Osteoblast (primary cell): ENCODE data around the gene ZNF22. TPM values are rescaled to one million over a fixed set of nuclear protein-coding genes. Genes with fewer than 3 reads are reported as not detected.

Experiments used
- DNase-seq: peaks from one replicate; pipeline ENCODE4 v3.0.0; 2011; ENCODE audit warnings: low spot score, mixed read lengths; ENCODE audit not compliant: insufficient read length; ENCODE audit errors: missing footprints
- H2AFZ ChIP-seq: 2 replicates; pipeline ENCODE4 v1.6.0; 2011; ENCODE audit warnings: mild to moderate bottlenecking, low read length
- H3K27ac ChIP-seq: 2 replicates; pipeline ENCODE4 v1.5.1; 2011; ENCODE audit warnings: mild to moderate bottlenecking, low read depth, low read length, moderate library complexity
- H3K27me3 ChIP-seq: 2 replicates; pipeline ENCODE4 v1.6.0; 2012; ENCODE audit warnings: mild to moderate bottlenecking, control low read depth, inconsistent platforms, low read length, moderate library complexity; ENCODE audit not compliant: insufficient read depth
- H3K36me3 ChIP-seq: 2 replicates; pipeline ENCODE4 v1.5.1; 2011; ENCODE audit warnings: mild to moderate bottlenecking, low read length, control low read depth, moderate library complexity; ENCODE audit not compliant: insufficient read depth
- H3K4me1 ChIP-seq: 2 replicates; pipeline ENCODE4 v1.5.1; 2011; ENCODE audit warnings: mild to moderate bottlenecking, low read length, control low read depth, moderate library complexity; ENCODE audit not compliant: insufficient read depth
- H3K4me2 ChIP-seq: 2 replicates; pipeline ENCODE4 v1.6.0; 2011; ENCODE audit warnings: mild to moderate bottlenecking, low read length; ENCODE audit not compliant: insufficient read depth
- H3K4me3 ChIP-seq: fragments of 200-600 bp; sonication (generic); 3 replicates; pipeline ENCODE4 v1.5.1; 2012; ENCODE audit warnings: mild to moderate bottlenecking, low read length, inconsistent platforms; ENCODE audit not compliant: insufficient read depth
- H3K79me2 ChIP-seq: 2 replicates; pipeline ENCODE4 v1.6.0; 2012; ENCODE audit warnings: mild to moderate bottlenecking, low read length, control low read depth, inconsistent platforms; ENCODE audit not compliant: insufficient read depth
- H3K9me3 ChIP-seq: 2 replicates; pipeline ENCODE4 v1.5.1; 2011; ENCODE audit warnings: low read depth, low read length, control low read depth
- H4K20me1 ChIP-seq: 2 replicates; pipeline ENCODE4 v1.6.0; 2012; ENCODE audit warnings: mild to moderate bottlenecking, low read length, control low read depth; ENCODE audit not compliant: insufficient read depth
- total RNA-seq: library from RNA; depleted of rRNA; stranded (reverse); fragments of >200 nt; gene quantifications from 2 replicates; pipeline ENCODE4 v1.2.3, GENCODE V29; 2012
- TF ChIP-seq, protein P1 (sequence below): IDR thresholded peaks from 2 replicates; pipeline ENCODE4 v1.5.1; 2011; ENCODE audit warnings: mild to moderate bottlenecking, low read depth, low read length, moderate library complexity; ENCODE audit errors: extremely low read depth

The ZNF22 gene
- total RNA-seq, 1 donor: 13.8 TPM

DNA sequence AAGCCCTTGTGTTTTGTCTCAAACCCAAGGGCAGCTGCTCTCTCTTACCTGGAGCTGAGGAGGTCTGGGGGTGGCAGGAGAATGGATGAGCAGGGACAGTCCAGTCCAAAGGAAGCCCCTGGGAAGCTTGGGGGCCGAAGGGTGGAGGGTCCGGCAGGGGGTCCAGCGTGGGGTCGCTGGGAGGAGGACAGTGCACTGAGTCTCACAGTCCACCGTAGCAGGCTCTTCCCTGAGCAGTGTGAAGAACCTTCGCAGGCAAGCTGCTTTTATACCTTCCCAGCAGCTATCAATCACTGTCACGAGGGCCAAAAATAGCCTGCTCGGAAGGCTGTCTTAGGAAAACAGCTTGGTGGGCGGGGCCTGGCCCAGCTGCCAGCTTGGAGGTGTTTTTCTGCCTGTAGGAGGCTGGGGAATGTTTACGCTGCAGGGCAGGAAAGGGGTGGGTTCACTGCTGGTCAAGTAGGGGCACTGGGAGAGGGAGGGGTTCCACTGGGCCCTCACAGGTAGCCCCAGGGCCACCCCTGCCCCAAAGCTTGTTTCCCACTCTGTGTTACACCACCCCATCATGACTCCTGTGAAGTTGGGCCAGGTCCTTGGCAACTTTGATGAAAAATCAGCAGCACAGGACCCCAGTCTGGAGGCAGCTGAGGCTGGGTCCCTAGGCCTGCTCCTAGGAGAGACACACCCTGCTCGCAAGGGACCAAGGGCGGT, 22.0 kb upstream of the ZNF22 start, which contains the start of gene DEPP1:
Gene DEPP1, minus strand, starts transcription at position 240 of the 711 bp plus-strand sequence. CDS start 779 bp downstream, outside the sequence.
- H3K79me2 ChIP-seq: peaks cover 18% of the 10 kb centered on the region
- H2AFZ ChIP-seq: peak within 1 kb of the TSS; percentile 73
- H3K27ac ChIP-seq: peak within 1 kb of the TSS; percentile 71

DNA sequence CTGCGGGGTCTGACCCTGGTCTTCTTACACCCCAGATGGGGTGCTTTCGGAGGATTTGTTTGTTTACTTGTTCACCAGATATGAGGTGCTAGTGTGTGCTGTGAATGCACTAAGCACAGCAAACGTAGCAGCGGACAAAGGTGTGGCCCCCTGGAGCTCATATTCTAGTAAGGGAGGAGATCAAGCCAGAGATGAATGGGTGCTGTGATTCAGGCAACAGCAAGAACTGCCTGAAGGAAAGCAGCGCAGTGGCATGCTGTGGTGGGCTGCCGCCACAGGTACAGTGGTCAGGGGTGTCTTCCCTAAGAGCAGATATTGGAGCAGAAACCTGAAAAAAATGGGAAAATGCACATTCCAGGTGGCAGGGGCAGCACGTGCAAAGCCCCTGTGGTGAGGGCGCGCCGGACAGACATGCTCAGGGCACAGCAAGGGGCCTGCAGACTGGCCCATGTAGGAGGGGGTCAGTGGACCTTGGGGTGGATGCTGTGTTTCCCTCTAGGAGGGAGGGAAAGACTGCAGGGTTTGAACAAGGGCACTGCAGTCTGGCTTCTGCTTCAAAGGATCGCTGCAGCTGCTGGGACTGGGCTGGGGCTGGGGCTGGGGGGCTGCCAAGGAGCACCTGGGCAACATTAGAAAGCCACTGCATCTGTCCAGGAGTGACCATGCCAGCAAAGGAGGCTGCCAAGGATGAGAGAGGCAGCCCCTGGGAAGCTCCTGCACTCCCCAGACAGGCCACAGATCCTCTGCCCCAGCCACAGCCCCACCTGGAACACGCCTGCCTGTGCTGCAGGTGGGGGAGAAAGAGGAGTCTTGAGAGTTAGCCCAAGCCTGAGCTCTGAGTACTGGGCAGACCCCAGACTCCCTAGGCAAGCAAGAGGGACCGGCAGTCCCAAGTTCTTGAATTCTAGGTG, 21.2 kb upstream of the ZNF22 start:
- Histone ChIP-seq H3K27ac (peak overlapping the region; percentile 94), H2AFZ (peak overlapping the region; percentile 73), H3K9me3 (no peaks in the 10 kb centered on the region), H3K79me2 (peaks cover 18% of the 10 kb centered on the region), H3K4me1 (peaks cover 74% of the 10 kb centered on the region), H3K4me3 (peak overlapping the region; percentile 75), H3K36me3 (no peaks in the 10 kb centered on the region), H4K20me1 (no peaks in the 10 kb centered on the region), H3K27me3 (no peaks in the 10 kb centered on the region), H3K4me2 (peak overlapping the region; percentile 92)
- no peak for DNase-seq
- TF ChIP-seq, protein P1, sequence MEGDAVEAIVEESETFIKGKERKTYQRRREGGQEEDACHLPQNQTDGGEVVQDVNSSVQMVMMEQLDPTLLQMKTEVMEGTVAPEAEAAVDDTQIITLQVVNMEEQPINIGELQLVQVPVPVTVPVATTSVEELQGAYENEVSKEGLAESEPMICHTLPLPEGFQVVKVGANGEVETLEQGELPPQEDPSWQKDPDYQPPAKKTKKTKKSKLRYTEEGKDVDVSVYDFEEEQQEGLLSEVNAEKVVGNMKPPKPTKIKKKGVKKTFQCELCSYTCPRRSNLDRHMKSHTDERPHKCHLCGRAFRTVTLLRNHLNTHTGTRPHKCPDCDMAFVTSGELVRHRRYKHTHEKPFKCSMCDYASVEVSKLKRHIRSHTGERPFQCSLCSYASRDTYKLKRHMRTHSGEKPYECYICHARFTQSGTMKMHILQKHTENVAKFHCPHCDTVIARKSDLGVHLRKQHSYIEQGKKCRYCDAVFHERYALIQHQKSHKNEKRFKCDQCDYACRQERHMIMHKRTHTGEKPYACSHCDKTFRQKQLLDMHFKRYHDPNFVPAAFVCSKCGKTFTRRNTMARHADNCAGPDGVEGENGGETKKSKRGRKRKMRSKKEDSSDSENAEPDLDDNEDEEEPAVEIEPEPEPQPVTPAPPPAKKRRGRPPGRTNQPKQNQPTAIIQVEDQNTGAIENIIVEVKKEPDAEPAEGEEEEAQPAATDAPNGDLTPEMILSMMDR: no peak

More for the DNA sequence above, 22.0 kb upstream of the ZNF22 start, which contains the start of gene DEPP1:
- Histone ChIP-seq H3K4me2 (peak within 1 kb of the TSS; percentile 92), H4K20me1 (no peaks in the 10 kb centered on the region), H3K4me1 (peaks cover 79% of the 10 kb centered on the region), H3K4me3 (peak within 1 kb of the TSS; percentile 75), H3K27me3 (no peaks in the 10 kb centered on the region), H3K9me3 (no peaks in the 10 kb centered on the region), H3K36me3 (no peaks in the 10 kb centered on the region)
- TF ChIP-seq, protein P1: no peak
- DNase-seq: peak; percentile 94

DNA sequence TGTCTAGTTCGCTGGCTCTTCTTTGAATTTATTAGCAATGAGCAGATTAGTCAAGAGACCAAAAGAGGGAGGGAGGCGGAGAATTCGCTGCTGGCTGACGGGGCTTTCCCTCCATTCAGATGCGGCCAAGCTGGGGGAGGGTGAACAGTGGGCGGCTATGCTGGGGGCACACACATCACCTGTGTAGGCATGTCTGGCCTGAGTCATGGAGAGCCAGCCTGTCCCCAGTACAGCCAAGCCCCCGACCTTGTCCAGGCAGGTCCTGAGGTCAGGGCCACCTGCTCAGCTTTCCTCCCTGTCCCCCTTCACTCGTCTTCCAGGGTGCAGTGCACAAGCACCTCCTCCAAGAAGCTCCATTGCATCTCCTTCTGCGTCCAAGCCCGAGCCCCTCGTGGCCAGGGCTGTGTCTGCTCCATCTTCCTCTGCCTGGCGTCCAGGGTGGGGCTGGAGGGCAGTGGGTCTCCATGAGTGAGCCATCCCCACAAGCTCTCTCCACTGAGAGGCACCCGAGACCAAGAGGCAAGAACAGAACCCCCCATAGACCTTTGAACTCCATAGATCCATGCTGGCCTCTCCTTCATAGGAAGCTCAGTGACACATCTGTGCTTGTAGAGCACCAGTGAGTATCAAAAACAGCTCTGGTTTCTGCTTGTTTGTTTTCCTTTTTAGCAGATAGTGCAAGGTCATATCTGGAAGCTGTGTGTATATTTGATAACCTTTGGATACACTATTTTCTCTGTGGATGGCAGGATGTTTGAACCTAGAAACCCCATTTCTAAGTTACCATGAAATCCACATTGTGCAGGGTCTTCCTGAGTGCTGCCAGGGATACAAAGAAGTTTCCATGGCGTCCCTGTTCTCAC, 20.2 kb upstream of the ZNF22 start:
- no peaks in the 10 kb centered on the region for H3K9me3 ChIP-seq
- peak overlapping the region; percentile 77 for H2AFZ ChIP-seq
- H3K4me2 ChIP-seq: peak overlapping the region; percentile 72
- peak; percentile 64 for DNase-seq
- H4K20me1 ChIP-seq: no peaks in the 10 kb centered on the region
- peak overlapping the region; percentile 94 for H3K27ac ChIP-seq
- H3K36me3 ChIP-seq: no peaks in the 10 kb centered on the region
- peak overlapping the region; percentile 21 for H3K4me3 ChIP-seq
- TF ChIP-seq, protein P1: no peak
- H3K79me2 ChIP-seq: peaks cover 18% of the 10 kb centered on the region
- peaks cover 69% of the 10 kb centered on the region for H3K4me1 ChIP-seq
- no peaks in the 10 kb centered on the region for H3K27me3 ChIP-seq
